ENCODE measurements around the gene FAM168A. TPM values are rescaled to one million over a fixed set of nuclear protein-coding genes. Genes with fewer than 3 reads are reported as not detected.

Gene FAM168A
- total RNA-seq, 1 experiment from 2014 or later: 62.8 TPM

DNA sequence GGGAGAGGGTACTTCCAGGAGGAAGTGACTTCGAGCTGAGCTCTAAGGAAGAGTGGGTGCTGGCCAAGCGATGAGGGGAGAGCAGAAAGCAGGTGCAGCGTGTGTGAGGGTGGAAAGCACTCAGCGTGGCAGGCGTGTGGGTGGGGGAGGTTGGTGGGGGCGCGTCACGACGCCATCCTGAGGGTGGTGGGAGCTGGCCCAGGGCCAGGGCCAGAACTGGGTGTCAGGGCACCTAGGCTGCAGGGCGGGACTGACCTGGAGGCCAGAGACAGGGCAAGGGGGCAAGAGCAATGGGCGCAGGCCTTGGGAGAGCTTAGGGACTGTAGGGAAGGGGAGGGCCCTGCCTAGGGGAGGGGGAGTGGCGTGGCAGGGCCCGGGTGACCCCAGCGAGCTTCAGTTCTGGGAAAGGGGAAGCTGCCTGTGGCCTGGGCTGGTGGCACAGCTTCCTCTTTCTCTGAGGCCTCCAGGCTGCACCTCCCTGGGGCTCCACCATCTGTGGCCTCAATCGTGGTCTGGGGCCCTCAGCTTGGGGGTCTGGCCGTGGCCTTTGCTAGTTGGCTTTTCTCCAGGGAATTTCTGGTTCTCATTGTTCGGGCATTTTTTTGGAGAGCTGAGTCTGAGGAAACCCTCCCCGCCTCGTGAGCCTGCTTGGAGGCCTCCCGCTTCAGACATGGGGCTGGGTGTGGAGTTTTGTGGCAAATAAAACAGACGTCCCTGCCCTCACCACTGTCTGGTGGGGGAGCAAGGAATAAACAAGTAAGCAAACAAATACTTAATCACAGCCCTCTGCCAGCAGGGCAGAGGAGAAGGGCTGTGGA lies 212.8 kb downstream of the FAM168A start:
- BruUV-seq (replicated peaks): no TSS peak
- intact Hi-C loops (cut with micrococcal nuclease; ENCODE audit: unreplicated experiment): no loop called here
- TF ChIP-seq REST (IDR thresholded peaks at IDR 0.05; ENCODE audit: insufficient read depth in 1 of 2, low read depth in 2 of 2, low read length in 1 of 2) (no peak), POLR2AphosphoS5 (IDR thresholded peaks at IDR 0.05; ENCODE audit: low read depth, low read length) (no peak), TCF7L2 (IDR thresholded peaks at IDR 0.05; ENCODE audit: low read depth, low read length) (no peak), SIN3A (IDR thresholded peaks at IDR 0.05; ENCODE audit: borderline replicate concordance, insufficient read depth, low read depth, low read length) (no peak), CTCF (IDR thresholded peaks at IDR 0.05) (no peak)
- Histone ChIP-seq H3K9me3 (ENCODE audit: control insufficient read depth, insufficient read depth, low read depth, low read length) (no peaks in the 10 kb centered on the region), H3K4me3 (ENCODE audit: low read depth in 2 of 2, low read length in 2 of 2) (no peak overlapping the region), H3K4me1 (ENCODE audit: control insufficient read depth, insufficient read depth, low read length) (peaks cover 45% of the 10 kb centered on the region), H3K27me3 (ENCODE audit: control insufficient read depth, insufficient read depth, low read length) (no peaks in the 10 kb centered on the region), H3K36me3 (ENCODE audit: control insufficient read depth, insufficient read depth, low read length) (no peaks in the 10 kb centered on the region), H3K27ac (ENCODE audit: low read length) (0 out of 2 replicates have a peak overlapping the region, but pooled peaks have one; percentile 40)
- ATAC-seq (no peak), DNase-seq (ENCODE audit: low read depth, low spot score) (no peak)
- POLR2A ChIA-PET: interaction anchor here (0.6 kb wide), 2 partner anchors 8 to 1191 kb away, joined by 3 read pairs; no protein-coding TSS in a partner anchor
- CTCF ChIA-PET: interaction anchor here (0.6 to 1.0 kb wide), 3 partner anchors 8 to 135 kb away, joined by 4 to 7 read pairs (median 5); no protein-coding TSS in a partner anchor
- in situ Hi-C loops (cut with HindIII; ENCODE audit: low pct_unique_long_range_greater_than_20kb, low sequenced_read_pairs): no loop called here

DNA sequence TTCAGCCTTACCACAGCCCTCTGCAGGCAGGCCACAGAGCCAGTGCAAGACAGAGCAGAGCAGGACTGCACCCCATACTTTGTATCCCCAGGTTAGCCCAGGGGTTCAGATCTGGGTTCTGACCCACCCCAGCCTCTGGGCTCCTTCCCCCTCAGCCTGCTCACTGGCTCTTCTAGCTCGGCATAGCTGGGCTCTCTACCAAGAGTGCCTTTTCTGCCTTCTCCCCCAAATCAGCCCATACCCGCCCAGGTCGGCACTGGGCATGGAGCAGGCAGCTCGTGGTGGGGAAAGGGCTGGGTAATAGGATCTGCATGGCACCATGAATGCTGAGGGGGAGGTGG lies 213.4 kb downstream of the FAM168A start:
- intact Hi-C loops (cut with micrococcal nuclease; ENCODE audit: unreplicated experiment): no loop called here
- ATAC-seq: no peak
- no peaks in the 10 kb centered on the region for H3K36me3 ChIP-seq (ENCODE audit: control insufficient read depth, insufficient read depth, low read length)
- ChIA-PET CTCF (interaction anchor here (0.6 to 1.0 kb wide), 3 partner anchors 9 to 236 kb away, joined by 3 to 7 read pairs (median 4); no protein-coding TSS in a partner anchor), POLR2A (interaction anchor here (0.6 kb wide), 1 partner anchor 1191 kb away, joined by 3 read pairs; no protein-coding TSS in a partner anchor)
- in situ Hi-C loops (cut with HindIII; ENCODE audit: low pct_unique_long_range_greater_than_20kb, low sequenced_read_pairs): no loop called here
- TF ChIP-seq SIN3A (IDR thresholded peaks at IDR 0.05; ENCODE audit: borderline replicate concordance, insufficient read depth, low read depth, low read length) (no peak), CTCF (IDR thresholded peaks at IDR 0.05) (no peak), REST (IDR thresholded peaks at IDR 0.05; ENCODE audit: insufficient read depth in 1 of 2, low read depth in 2 of 2, low read length in 1 of 2) (no peak), POLR2AphosphoS5 (IDR thresholded peaks at IDR 0.05; ENCODE audit: low read depth, low read length) (no peak), TCF7L2 (IDR thresholded peaks at IDR 0.05; ENCODE audit: low read depth, low read length) (no peak)
- H3K9me3 ChIP-seq (ENCODE audit: control insufficient read depth, insufficient read depth, low read depth, low read length): no peaks in the 10 kb centered on the region
- H3K4me3 ChIP-seq (ENCODE audit: low read depth in 2 of 2, low read length in 2 of 2): no peak overlapping the region
- BruUV-seq (replicated peaks): no TSS peak
- H3K27ac ChIP-seq (ENCODE audit: low read length): no peak overlapping the region
- H3K27me3 ChIP-seq (ENCODE audit: control insufficient read depth, insufficient read depth, low read length): no peaks in the 10 kb centered on the region
- peaks cover 45% of the 10 kb centered on the region for H3K4me1 ChIP-seq (ENCODE audit: control insufficient read depth, insufficient read depth, low read length)
- DNase-seq (ENCODE audit: low read depth, low spot score): no peak
